Testis (tissue), 2 donors: ENCODE measurements around the gene IRS1.

Experiments
- POLR2A ChIP-seq: fragments of 450-650 bp; IDR thresholded peaks from one replicate; pipeline ENCODE4 v1.6.1; 2017; ENCODE audit warnings: antibody characterized with exemption, mild to moderate bottlenecking, moderate library complexity
- TF ChIP-seq, protein P1 (sequence below), 3 experiments: fragments of 450-650 bp in 2 of 3; fragments of 200-600 bp in 1 of 3; sonication (generic) in 1 of 3; IDR thresholded peaks; one replicate each; pipeline ENCODE4 v1.5.1; 2016 to 2019; ENCODE audit warnings: antibody characterized with exemption in 3 of 3, mild to moderate bottlenecking in 2 of 3, moderate library complexity in 1 of 3

DNA sequence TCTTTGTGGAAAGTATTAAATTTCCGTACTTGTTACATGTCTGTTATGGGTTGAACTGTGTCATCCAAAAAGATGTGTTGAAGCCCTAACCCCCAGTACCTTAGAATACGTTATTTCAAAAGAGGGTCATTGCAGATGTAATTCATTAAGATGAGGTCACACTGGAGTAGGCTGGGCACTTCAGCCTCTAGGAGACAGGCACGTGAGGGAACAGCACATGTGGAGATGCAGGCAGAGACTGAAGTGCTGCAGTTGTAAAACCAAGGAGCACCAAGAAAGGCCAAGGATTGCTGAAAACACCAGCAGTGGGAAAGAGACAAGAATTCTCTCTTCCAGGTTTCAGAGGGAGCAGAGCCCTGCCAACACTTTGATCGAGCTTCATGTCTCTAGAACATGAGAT is 31.6 kb upstream of the IRS1 start:
- TF ChIP-seq, protein P1, sequence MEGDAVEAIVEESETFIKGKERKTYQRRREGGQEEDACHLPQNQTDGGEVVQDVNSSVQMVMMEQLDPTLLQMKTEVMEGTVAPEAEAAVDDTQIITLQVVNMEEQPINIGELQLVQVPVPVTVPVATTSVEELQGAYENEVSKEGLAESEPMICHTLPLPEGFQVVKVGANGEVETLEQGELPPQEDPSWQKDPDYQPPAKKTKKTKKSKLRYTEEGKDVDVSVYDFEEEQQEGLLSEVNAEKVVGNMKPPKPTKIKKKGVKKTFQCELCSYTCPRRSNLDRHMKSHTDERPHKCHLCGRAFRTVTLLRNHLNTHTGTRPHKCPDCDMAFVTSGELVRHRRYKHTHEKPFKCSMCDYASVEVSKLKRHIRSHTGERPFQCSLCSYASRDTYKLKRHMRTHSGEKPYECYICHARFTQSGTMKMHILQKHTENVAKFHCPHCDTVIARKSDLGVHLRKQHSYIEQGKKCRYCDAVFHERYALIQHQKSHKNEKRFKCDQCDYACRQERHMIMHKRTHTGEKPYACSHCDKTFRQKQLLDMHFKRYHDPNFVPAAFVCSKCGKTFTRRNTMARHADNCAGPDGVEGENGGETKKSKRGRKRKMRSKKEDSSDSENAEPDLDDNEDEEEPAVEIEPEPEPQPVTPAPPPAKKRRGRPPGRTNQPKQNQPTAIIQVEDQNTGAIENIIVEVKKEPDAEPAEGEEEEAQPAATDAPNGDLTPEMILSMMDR (IDR thresholded peaks at IDR 0.05) = no peak
- TF ChIP-seq POLR2A = no peak
